GM18951 (cell line): ENCODE measurements around the gene RCAN1.

ENCODE experiments used
- POLR2A ChIP-seq: IDR thresholded peaks from 4 replicates; pipeline ENCODE4 v1.6.1; 2011; ENCODE audit warnings: mild to moderate bottlenecking; ENCODE audit not compliant: insufficient read length, insufficient read depth; ENCODE audit errors: extremely low read depth
- in situ Hi-C: fragments of 300-500 bp; cut with MboI; formaldehyde crosslinking; loops from one replicate; pipeline ENCODE4 v1.12.0; 2022; ENCODE audit warnings: low sequenced_read_pairs, mixed read lengths, inconsistent platforms; ENCODE audit not compliant: unreplicated experiment

RCAN1 gene

DNA sequence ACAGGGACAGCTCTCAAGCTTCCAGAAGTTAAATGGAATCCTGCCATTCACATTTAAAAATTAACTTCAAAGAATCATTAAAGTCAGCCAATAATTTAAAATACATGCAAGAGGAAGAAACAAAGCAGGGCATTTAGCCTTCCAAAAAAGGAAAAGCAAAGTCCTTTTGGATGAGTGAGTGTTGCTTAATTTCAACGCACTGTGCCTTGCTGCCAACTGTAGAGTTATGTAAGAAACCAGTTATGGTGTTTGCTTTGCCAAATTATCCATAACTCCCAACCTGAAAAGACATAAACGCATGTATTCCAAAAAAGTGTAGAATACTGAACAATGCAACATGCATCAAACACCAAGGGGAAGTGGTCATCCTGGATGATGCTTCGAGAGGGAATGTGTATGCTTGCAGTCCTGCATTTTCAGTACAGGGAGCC lies 86.8 kb downstream of the RCAN1 start:
- in situ Hi-C loops: no loop called here
- TF ChIP-seq POLR2A: no peak

GRCh38 chr21:34526618-34527290 lies 88.2 kb downstream of the RCAN1 start:
- no peak for TF ChIP-seq POLR2A
- in situ Hi-C loops: no loop called here

DNA sequence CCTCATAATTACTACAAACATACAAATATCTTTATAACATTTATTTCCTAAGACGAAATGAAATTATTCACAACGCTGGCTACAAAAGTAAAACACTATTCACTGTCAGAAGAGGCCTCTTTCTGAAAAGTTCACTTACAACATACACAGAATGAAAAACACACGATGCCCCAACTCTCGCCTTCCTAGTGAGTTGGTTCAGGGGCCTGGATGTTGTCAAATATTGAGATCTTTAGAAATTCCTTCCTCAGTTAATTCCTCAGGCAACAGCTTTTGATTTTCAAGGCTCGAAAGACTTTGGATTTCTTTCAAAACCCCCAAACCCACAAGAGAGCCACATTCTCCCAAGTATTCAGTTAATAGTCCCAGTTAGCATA lies 88.7 kb downstream of the RCAN1 start:
- TF ChIP-seq POLR2A: no peak
- in situ Hi-C loops: no loop called here

DNA sequence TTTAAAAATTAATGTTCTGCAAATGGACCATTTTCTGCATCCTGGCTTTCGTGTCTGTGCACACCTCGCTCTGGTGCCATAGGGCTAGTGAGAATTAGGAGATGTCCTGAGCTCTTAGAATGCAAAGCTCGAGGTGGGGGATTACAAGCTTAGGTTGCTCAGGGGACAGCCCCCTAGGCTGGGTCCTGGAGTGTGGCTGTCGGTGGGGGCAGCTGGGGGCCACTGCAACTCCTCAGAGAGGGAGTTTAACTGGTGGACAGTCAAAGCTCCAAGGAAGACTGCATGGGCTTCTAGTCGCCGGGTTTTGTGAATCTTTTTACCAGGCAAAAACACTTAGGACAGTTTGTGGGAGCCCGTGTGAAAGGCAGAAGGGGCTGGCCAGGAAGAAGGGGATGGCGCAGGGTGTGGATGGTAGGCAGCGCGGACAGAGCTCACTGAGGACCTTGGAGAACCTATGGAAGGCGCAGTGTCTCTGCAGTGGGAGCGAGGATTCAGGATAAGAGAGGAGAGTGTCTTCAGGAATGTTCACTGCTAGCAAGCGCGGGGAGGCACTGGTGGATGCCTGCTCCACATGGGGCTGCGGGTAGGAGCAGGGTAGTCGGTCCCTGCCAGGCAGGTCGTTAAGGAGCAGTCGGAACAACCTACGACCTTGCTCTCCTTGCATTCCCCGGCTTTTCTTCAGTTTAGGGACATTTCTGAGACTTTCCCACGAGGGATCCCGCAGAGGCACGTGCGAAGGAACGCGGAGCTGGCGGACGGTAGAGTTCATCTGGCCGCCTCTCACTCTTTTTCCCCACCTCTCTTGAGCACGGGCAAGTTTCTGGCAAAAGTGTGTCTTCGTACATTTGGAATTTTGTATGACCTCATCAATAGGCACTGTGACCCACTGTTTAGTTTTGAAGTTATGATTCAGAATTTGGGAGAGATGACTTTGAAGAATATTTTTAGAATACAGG lies 90.0 kb downstream of the RCAN1 start:
- in situ Hi-C loops: no loop called here

GRCh38 chr21:34523019-34523555 lies 91.8 kb downstream of the RCAN1 start:
- no peak for TF ChIP-seq POLR2A
- in situ Hi-C loops: no loop called here

More for the DNA sequence above, 90.0 kb downstream of the RCAN1 start:
- no peak for TF ChIP-seq POLR2A

GRCh38 chr21:34522284-34522683 lies 92.6 kb downstream of the RCAN1 start:
- in situ Hi-C loops: no loop called here

DNA sequence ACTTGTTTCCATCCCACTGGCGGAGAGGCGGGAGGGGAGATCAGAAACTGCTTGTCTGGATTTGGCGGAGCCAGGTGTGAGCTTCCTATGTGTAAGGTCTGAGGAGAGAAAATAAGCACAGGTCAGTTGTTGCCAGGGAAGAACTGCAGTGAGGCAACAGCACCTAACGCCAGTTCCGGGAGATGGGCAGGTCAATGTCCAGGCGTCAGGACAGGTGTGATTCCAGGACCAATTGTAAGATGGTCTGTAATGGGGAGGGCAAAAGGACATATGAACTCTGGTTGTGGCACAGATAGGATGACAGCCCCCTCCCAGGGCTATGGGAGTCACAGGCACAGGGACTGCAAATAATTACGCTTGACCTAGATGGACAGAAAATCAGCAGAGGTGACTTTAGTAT lies 93.4 kb downstream of the RCAN1 start:
- in situ Hi-C loops: no loop called here
- TF ChIP-seq POLR2A: no peak

More at GRCh38 chr21:34522284-34522683, 92.6 kb downstream of the RCAN1 start:
- no peak for TF ChIP-seq POLR2A

DNA sequence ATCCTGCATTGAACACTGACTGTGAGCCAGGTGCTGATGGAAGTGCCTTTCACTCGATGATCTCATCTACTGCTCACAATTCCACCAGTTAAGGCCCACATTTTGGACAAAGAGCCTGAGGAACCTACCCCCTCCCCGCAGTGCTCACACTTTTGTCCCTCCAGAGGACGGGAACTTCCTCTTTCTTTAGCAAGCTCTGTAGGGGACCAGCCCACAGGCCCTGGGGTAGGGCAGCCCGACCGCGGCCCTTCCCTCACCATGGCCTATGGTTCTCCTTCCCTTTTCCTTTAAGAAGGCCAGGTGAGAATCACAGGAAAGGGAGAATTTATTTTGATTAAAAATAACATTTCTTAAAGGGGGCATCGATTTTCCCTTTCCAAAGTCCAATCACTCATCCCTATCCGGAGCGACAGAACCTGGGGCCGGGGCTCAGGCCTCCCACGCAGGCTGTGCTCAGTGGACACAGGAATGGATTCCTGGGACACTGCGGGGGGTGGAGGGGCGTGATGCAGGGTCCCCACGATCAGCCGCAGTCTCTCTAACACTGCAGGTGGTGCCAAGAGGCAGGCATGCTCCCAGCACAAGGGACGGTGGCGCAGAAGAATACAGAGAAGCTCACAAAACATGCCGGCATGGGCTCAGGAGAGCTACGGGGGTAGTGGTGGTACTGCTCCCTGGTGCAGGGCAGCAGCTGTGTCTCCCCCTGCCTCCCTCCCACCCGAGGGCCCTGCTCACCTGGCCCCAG lies 94.0 kb downstream of the RCAN1 start:
- TF ChIP-seq POLR2A: no peak
- in situ Hi-C loops: no loop called here

DNA sequence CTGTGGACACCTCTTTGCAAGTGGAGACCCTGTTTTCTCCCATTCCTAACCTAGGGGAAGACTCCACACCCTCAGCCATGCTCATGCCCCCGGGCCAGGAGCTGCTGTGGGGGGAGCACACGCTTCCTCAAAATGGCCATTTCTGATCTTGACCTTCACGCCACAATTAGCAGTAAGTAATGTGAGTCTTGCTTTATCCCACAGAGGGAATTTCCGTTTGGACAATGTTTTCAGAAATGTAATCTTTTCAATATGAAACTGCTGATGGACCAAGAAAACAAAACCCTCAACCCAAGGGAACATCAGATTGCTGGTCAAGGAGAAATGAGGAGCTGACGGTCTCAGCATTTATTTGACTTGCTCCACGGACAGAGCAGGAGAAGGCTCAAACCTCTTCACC lies 94.6 kb downstream of the RCAN1 start:
- no peak for TF ChIP-seq POLR2A
- in situ Hi-C loops: no loop called here

DNA sequence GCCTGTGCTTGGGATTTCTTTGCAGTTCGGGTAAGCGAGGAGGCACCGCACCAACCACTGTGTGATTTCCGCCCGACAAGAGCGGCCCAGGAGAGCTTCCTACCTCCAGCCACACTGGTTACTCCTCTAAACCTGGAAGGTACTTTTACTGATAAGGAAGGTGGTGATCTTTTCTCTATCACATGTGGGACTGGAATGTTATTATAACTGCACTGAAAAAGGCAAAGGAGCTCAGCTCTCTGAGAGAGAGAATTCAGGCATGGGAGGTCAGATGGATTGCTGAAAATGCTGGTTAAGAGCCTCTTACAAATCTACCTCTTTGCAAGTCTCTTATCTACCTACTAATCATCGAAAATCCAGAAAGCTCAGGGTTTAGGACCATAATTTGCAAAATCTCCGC lies 95.2 kb downstream of the RCAN1 start:
- in situ Hi-C loops: no loop called here
- no peak for TF ChIP-seq POLR2A

DNA sequence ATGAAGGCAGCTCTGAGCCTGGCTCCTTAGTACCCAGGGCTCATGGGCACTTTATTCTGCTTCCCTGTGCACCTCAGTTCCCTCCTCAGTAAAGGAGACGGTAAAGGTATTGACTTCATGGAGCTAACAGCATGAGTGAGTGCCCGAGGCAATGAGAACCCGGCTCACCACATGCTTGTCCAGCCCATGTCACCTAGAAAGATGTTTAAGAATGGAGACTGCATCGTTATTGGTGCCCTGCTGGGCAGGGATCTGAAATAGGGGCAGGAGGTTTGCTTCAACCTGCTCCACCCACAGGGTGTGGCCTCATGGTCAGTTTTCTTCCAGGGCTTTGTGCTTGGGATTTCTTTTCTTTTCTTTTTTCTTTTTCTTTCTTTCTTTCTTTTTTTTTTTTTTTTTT lies 95.9 kb downstream of the RCAN1 start:
- in situ Hi-C loops: no loop called here

DNA sequence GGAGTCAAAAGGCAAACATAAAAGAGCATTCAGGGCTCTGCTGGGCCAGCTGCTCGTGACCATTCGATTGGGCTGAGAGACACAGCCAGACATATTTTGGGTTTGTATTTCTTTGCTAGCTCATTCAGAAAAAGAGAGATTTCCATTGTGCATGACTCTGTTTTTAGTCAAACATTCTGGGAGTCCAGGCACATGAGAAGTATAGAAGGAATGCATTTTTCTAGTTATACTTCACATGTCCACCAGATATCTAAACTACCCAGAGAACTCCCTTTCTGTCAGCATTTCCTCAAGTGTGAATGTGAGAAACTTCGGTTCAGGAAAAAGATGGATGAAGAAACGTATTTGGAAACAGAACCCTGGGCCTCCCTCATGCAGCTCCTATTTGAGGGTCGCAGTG lies 96.6 kb downstream of the RCAN1 start:
- in situ Hi-C loops: no loop called here
- no peak for TF ChIP-seq POLR2A

More for the DNA sequence above, 95.9 kb downstream of the RCAN1 start:
- no peak for TF ChIP-seq POLR2A
